Lower leg skin (tissue), 3 donors: ENCODE data around the gene ABCC1.

Source experiments
- POLR2A ChIP-seq, 2 donors: fragments of 450-650 bp; IDR thresholded peaks; one replicate each; pipeline ENCODE4 v1.6.1; 2016 to 2017; ENCODE audit warnings: antibody characterized with exemption in 2 of 2, mild to moderate bottlenecking in 1 of 2, moderate library complexity in 1 of 2
- TF ChIP-seq, protein P1 (sequence below), 3 donors: fragments of 450-650 bp; IDR thresholded peaks; one replicate each; pipeline ENCODE4 v1.5.1; 2016; ENCODE audit warnings: antibody characterized with exemption in 3 of 3, mild to moderate bottlenecking in 3 of 3, moderate library complexity in 2 of 3

DNA sequence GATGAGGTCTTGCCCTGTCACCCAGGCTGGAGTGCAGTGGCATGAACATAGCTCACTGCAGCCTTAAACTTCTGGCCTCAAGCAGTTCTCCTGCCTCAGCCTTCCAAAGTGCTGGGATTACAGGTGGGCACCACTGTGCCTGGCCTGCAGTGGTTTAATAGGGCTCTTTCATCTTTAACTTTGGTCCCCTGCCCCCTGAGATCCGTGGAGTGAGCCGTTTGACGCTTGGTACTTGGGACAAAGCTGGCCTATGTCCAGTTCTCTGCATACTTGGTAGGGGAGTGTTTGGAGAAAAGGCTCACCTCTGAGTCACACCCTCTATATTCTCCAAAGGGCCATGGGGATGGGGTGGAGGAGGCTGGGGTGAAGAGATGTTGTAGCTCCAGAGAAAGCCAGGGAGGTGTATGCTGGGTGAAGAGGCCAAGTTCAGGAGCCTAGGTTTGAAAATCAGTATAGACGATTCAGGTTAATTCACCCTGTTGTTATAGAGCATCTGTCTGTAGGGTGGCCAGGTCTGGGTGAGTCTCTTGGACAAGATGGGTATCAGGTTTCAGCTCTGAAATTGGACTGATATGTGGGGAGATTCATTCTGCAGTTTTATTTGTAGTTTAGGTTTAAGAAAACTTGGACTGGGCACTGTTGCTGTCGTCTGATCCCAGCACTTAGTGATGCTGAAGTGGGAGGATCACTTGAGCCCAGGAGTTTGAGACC is 17.6 kb downstream of the ABCC1 start:
- TF ChIP-seq, protein P1, sequence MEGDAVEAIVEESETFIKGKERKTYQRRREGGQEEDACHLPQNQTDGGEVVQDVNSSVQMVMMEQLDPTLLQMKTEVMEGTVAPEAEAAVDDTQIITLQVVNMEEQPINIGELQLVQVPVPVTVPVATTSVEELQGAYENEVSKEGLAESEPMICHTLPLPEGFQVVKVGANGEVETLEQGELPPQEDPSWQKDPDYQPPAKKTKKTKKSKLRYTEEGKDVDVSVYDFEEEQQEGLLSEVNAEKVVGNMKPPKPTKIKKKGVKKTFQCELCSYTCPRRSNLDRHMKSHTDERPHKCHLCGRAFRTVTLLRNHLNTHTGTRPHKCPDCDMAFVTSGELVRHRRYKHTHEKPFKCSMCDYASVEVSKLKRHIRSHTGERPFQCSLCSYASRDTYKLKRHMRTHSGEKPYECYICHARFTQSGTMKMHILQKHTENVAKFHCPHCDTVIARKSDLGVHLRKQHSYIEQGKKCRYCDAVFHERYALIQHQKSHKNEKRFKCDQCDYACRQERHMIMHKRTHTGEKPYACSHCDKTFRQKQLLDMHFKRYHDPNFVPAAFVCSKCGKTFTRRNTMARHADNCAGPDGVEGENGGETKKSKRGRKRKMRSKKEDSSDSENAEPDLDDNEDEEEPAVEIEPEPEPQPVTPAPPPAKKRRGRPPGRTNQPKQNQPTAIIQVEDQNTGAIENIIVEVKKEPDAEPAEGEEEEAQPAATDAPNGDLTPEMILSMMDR (IDR thresholded peaks at IDR 0.05), result no peak
- no peak for TF ChIP-seq POLR2A (IDR thresholded peaks at IDR 0.05)
